Measurements from ENCODE around the gene DPPA5. TPM values are rescaled to one million over a fixed set of nuclear protein-coding genes. Genes with fewer than 3 reads are reported as not detected.
"Not testable (repeated sequence)": the region's sequence is repeated elsewhere in the genome, so short reads cannot be mapped to it uniquely, and the experiment has no call there.

DPPA5 gene
- polyA plus RNA-seq (ENCODE audit: insufficient read length) = not detected

DNA sequence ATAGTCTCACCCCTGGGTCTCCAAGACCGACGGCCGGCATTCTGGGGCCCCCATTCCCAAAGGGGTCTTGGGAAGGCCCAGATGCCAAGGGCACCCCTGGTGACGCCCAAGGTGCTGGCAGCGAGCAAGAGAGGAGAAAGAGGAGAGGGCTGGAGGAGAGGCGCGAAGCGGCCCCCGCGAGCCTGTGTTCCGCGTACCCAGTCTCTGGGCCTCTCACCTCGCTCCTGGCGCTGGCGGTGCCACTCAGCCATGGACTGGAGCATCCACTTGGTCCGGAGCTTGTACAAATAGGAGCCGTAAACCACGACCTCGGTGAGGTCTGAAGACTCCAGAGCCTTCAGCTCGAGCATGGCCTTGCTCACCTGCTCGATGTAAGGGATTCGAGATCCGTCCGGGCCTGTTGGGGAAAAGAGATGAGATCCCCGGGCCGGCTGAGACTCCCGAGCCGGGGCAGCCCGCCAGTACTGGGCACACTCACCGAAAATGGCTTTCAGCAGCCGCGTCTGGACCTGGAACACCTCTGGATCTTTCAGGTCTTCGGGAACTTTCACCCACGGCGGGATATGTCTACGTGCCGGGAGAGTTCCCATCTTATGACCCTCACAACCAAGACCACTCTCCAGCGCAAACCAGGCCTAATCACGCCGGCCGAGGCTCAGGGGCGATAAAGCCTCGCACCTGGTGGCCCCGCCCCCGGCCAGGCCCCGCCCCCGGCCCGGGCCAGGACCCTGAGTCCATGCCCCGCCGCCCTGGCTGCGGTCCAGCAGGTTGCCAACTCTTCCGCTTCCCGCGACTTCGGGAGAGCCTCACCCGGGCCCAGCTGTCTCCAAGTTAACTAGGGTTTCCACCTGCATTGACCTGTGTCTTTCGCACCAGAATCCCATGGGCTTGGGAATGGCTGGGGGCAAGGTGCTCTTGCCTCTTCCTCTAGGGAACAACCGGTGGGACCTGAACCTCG lies at the start of gene DPPA5:
DPPA5 (minus strand) TSS at position 641 of the 958 bp plus-strand sequence; CDS start at position 590, 51 bp downstream.
- no peak for DNase-seq (ENCODE audit: low read depth)

DNA sequence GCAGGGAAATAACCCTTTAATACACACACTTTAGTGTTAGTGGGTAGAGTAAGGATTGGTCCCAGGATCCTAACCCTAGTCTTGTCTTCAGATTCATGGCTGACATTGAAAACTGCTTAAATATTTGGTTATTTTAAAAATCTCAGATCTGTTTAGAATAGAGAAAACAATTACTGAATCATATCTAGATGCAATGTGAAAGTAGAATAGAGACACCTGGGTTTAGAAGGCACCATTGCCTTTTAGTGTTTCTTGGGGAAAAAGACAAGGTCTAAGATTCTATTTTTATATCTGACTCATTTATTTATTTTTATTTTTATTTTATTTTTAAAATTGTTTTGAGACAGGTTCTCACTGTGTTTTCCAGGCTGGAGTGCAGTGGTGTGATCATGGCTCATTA lies 46.6 kb upstream of the DPPA5 start:
- no peak for DNase-seq (ENCODE audit: low read depth)

DNA sequence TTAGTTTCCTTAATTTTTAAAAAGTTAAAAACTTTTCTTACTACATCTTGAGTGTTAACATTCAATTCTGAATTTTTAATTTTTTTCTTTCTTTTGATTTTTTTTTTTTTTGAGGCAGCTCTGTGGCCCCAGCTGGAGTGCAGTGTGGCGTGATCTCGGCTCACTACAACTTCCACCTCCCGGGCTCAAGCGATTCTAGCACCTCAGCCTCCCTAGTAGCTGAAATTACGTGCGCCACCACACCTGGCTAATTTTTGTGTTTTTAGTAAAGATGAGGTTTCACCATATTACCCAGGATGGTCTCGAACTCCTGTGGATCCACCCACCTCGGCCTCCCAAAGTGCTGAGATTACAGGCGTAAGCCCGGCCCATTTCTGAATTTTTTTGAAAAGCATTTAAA lies 41.8 kb upstream of the DPPA5 start:
- no peak for DNase-seq (ENCODE audit: low read depth)

- no peak for DNase-seq (ENCODE audit: low read depth)
Measured at GRCh38 chr6:73394577-73395354, 40.7 kb upstream of the DPPA5 start, which contains the start of gene DDX43. Gene DDX43 (plus strand): TSS chr6:73394828. CDS start chr6:73394906, 78 bp downstream.

DNA sequence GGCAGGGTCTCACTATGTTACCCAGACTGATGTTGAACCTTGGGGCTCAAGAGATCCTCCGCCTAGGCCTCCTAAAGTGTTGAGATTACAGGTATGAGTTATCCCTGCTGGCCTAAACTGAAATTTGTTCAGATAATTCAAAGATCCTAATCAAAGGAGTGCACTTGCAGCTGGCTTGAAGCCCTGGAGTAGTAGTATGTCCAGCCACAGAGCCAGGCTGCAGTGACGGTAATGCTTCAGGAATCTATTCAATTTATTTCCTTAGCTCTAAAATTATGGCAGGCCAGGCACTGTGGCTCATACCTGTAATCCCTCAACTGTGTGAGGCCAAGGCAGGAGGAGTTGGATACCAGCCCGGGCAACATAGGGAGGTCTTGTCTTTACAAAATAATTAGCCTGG lies 39.2 kb upstream of the DPPA5 start:
- no peak for DNase-seq (ENCODE audit: low read depth)

DNA sequence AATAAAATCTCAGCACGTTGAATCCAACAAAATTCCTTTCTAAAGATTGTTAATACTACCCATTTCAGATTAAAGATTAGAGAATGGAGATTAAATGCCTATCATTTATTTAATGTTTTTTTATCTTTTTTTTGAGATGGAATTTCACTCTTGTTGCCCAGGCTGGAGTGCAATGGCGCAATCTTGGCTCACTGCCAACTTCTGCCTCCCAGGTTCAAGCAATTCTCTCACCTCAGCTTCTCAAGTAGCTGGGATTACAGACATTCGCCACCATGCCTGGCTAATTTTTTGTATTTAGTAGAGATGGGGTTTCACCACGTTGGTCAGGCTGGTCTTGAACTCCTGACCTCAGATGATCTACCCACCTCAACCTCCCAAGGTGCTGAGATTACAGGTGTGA lies 38.1 kb upstream of the DPPA5 start:
- not testable (repeated sequence) for DNase-seq (ENCODE audit: low read depth)

DNA sequence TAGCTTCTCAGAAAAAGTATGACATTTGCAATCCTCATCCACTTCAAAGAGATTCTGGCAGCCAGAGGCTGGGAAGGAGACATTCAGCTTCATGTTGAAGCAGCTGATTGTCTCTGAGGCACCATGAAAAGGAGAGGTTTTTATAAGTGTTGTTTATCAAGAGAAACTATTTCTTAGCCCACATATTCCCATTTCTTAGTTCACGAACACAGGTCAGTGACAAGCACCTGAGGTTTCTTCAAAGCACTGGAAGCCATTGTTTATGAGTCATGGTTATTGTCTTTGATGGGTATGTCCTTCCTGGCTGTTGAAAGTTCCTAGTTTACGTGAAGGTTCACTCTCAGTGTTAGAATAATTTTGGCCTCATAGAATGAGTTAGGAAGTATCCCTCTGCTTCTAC lies 37.6 kb upstream of the DPPA5 start:
- no peak for DNase-seq (ENCODE audit: low read depth)

DNA sequence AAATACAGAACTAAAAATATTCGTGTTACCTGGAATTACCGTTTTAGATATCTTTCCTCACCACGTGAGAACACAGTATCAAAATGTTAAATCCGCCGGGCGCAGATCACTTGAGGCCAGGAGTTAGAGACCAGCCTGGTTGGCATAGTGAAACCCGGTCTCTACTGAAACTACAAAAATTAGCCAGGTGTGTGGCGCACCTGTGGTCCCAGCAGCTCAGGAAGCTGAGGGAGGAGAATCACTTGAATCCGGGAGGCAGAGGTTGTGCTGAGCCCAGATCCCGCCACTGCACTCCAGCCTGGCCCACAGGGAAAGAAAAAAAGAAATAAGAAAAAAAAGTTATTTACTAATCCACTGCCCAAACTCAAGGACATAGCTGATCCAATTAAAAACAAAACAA lies 35.8 kb upstream of the DPPA5 start:
- DNase-seq (ENCODE audit: low read depth) = no peak

DNA sequence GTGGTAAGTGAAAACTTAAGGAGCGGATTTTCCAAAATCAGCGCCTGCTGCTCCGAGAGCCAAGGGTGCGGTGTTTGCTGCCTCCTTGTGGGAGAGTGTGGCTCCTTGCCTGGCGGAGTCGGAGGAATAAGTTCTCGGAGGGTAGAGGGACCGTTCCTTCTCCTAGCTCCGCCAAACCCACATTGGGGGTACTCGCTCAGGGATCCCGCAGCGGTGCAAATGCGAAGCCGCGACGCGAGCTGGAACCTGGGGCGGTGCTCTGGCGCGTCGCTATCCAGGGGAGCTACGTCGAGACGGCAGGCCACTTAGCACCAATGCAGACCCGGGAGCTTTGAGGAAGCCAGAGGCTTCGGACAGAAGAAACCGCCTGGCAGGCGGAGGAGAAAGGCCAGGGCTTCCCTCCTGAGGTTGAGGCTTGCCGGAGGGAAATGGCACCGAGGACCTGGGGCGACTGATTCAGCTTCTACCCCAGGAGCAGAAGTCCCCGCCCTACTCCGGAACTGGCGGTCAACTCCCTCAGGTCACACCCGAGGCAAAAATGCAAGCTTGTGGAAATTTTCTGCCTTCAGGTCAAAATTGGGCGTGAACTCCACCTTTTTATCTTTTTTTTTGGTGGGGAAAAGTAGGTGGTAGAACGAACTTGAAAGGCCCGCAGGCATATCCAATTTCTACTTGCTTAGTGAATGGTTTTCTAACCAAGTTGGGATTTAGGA lies 34.9 kb upstream of the DPPA5 start:
- no peak for DNase-seq (ENCODE audit: low read depth)

- no peak for DNase-seq (ENCODE audit: low read depth)
Measured at GRCh38 chr6:73388433-73388799, 34.3 kb upstream of the DPPA5 start.

GRCh38 chr6:73382462-73383113 lies 28.5 kb upstream of the DPPA5 start:
- no peak for DNase-seq (ENCODE audit: low read depth)

- DNase-seq (ENCODE audit: low read depth) = not testable (repeated sequence)
Measured at GRCh38 chr6:73381531-73381930, 27.5 kb upstream of the DPPA5 start.

- DNase-seq (ENCODE audit: low read depth) = no peak
Measured at GRCh38 chr6:73377225-73377624, 23.1 kb upstream of the DPPA5 start.

DNA sequence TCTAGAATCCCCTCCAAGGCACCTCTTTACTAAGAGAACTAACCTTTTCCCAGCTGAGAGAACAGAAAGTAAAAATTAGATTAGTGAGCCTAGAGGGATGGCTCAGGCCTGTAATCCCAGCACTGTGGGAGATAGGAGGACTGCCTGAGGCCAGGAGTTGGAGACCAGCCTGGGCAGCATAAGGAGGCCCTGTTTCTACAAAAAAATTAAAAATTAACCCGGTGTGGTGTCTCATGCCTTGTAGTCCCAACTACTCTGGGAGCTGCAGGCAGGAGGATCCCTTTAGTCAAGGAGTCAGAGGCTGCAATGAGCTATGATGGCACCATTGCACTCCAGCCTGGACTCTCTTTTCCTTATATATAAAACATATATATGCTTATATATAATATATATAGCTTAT lies 21.1 kb upstream of the DPPA5 start:
- DNase-seq (ENCODE audit: low read depth) = no peak

- no peak for DNase-seq (ENCODE audit: low read depth)
Measured at GRCh38 chr6:73372516-73372915, 18.4 kb upstream of the DPPA5 start.

GRCh38 chr6:73371984-73372383 lies 17.9 kb upstream of the DPPA5 start:
- no peak for DNase-seq (ENCODE audit: low read depth)

- no peak for DNase-seq (ENCODE audit: low read depth)
Measured at GRCh38 chr6:73369563-73369962, 15.5 kb upstream of the DPPA5 start, which contains the start of gene OOEP. Gene OOEP (minus strand): TSS chr6:73369897. CDS start chr6:73369792, 105 bp downstream.

DNA sequence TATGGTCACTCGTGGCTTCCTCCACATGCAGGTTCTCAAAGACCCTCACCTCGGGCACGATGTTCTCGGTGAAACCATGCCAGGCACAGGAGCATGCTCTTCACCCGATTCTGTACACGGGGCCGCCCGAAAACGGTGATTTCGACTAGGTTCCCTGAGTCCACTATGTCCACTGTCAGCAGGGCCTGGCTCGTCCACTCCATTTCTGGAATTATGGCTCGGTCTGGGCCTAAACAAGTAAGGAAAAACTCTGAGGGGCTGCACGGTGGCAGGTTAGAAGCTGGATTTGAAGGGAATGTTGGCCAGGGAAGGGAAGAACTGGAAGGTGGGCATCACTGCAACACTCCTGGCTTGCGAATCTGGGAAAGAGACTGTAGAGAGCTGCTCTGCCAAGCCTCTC lies 15.1 kb upstream of the DPPA5 start:
- no peak for DNase-seq (ENCODE audit: low read depth)

DNA sequence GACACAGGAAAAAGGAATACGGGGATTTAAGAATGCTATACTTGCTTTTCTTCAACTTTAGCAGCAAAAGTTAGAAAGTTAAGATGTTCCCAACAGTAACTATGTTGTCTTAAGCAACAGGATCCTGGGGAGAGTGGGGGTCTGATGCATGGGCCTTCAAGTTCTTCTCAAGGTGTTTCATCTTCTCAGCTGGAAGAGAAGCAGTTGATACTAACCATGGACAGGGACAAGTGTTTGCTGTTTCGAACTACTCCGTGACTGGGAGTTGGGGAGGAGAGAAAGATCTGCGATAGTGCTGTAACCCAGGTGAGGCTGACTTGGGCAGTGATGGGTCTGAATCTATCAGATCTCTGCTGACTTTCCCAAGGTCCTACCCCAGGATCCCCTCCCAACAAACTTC lies 14.6 kb upstream of the DPPA5 start:
- DNase-seq (ENCODE audit: low read depth) = no peak

DNA sequence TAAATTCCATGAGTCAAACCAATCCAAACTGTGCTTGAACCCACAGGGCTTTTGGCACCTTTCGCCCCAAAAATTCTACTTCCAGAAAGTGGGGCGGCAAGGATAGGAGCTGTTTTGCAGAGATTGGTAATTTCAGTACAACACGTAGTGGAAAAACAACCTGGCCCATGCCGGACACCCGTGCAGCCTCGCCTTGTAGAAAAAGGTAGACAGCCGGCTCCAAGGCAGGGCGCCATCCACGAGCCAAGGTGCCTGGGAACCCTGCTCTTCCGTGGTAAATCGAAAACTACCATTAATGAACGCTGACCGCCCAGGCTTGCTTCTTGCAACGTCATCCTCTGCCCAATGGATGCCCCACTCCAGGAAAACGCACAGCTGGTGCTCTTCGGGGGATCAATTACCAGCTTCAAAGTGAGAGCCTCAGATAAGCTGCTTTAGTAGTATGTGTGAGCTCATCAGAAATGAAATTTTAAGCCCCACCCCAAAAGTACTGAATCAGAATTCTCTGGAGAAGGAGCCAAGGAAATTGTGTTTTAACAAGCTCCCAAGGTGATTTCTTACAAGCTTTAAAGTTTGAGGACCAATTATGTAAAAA lies 13.8 kb upstream of the DPPA5 start:
- no peak for DNase-seq (ENCODE audit: low read depth)

DNA sequence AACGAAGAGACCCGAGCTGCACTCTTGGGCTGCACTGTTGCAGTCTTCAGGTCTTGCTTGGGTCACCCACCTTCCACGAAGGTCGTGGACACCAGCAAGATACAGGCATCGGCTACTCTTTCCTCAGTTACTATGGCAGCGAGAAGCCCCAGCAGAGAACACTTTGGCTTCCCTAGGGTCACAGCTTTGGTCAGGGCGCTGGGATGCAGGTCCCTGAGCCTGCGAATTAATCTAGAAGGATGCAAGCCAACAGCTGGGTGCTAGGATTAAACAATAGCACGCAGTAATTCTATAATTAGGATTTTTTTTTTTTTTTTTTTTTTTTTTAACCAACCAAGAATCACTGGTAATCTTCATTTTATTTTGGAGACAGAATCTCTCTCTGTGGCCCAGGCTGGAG lies 10.5 kb upstream of the DPPA5 start:
- no peak for DNase-seq (ENCODE audit: low read depth)
